ENCODE measurements around the gene TRAF7.

- TF ChIP-seq CTCF (IDR thresholded peaks at IDR 0.05) (no peak), EZH2 (IDR thresholded peaks at IDR 0.05; ENCODE audit: borderline replicate concordance, insufficient read depth, low read depth, low read length, poor library complexity, severe bottlenecking) (no peak)
These were observed 30.5 kb downstream of the TRAF7 start for GRCh38 chr16:2186064-2186463.
